TTC549 (cell line): Measurements from ENCODE around the gene ZNF418.
A peak's percentile ranks its signal among the peaks of the same experiment; 100 is the strongest.
"Not testable (repeated sequence)": the region's sequence is repeated elsewhere in the genome, so short reads cannot be mapped to it uniquely, and the experiment has no call there.

Experiments used
- FAIRE-seq: peaks from 2 replicates; lab custom pipeline; 2012; peaks lifted over from hg19 to GRCh38; lab: Jason Lieb, UNC

The ZNF418 gene

GRCh38 chr19:57888560-57889231, 46.5 kb downstream of the ZNF418 start, which contains the start of gene ZNF814:
Gene ZNF814, minus strand, starts transcription at chr19:57889037. Its CDS starts 235 bp downstream, at chr19:57888802.
- FAIRE-seq, result peak; percentile 89

GRCh38 chr19:57888107-57888559, 47.1 kb downstream of the ZNF418 start:
- no peak for FAIRE-seq

- FAIRE-seq, result no peak
These were observed 47.8 kb downstream of the ZNF418 start for GRCh38 chr19:57887195-57887941.

GRCh38 chr19:57886046-57886445, 49.2 kb downstream of the ZNF418 start:
- no peak for FAIRE-seq

GRCh38 chr19:57873883-57874799, 61.1 kb downstream of the ZNF418 start:
- not testable (repeated sequence) for FAIRE-seq

- no peak for FAIRE-seq
These were observed 62.8 kb downstream of the ZNF418 start for GRCh38 chr19:57872450-57872849.
